Measurements from ENCODE around the gene PARN. TPM values are rescaled to one million over a fixed set of nuclear protein-coding genes. Genes with fewer than 3 reads are reported as not detected.

Gene PARN
- polyA plus RNA-seq, 1 donor from 2014 or later = 22.3 TPM

- Histone ChIP-seq H3K9ac (ENCODE audit: low read length) (no peak overlapping the region), H3K4me3 (ENCODE audit: low read length) (no peak overlapping the region), H3K27ac (ENCODE audit: low read length) (no peak overlapping the region), H3K9me3 (ENCODE audit: low read length) (no peaks in the 10 kb centered on the region), H4K20me1 (ENCODE audit: insufficient read depth) (no peaks in the 10 kb centered on the region), H3K9me2 (ENCODE audit: insufficient read depth, low read length) (no peaks in the 10 kb centered on the region), H2AFZ (ENCODE audit: low read depth, low read length) (no peak overlapping the region), H3K79me2 (replicated peaks; ENCODE audit: insufficient read depth, low read length) (no peaks in the 10 kb centered on the region), H3K4me2 (ENCODE audit: low read length) (no peak overlapping the region), H3K27me3 (ENCODE audit: insufficient read depth, low read depth, low read length) (no peaks in the 10 kb centered on the region), H3F3A (ENCODE audit: insufficient read depth, low read length, poor library complexity, severe bottlenecking) (no peaks in the 10 kb centered on the region), H3K36me3 (ENCODE audit: insufficient read depth, low read length) (no peaks in the 10 kb centered on the region)
- TF ChIP-seq REST (IDR thresholded peaks at IDR 0.05; ENCODE audit: borderline replicate concordance) = no peak
- no peak for TF ChIP-seq EZH2 (IDR thresholded peaks at IDR 0.05; ENCODE audit: borderline replicate concordance, insufficient read depth, low read length, poor library complexity, severe bottlenecking)
- TF ChIP-seq MXI1 (conservative IDR thresholded peaks at IDR 0.05; ENCODE audit: poor library complexity, severe bottlenecking) = no peak
- no peak for TF ChIP-seq CTCF (IDR thresholded peaks at IDR 0.05; ENCODE audit: poor library complexity, severe bottlenecking)
- no peak for TF ChIP-seq EP300 (conservative IDR thresholded peaks at IDR 0.05; ENCODE audit: poor library complexity, severe bottlenecking)
- no peak for TF ChIP-seq SMC3 (conservative IDR thresholded peaks at IDR 0.05; ENCODE audit: poor library complexity)
- TF ChIP-seq POLR2AphosphoS5 (IDR thresholded peaks at IDR 0.05) = no peak
- no peak for TF ChIP-seq RAD21 (conservative IDR thresholded peaks at IDR 0.05)
- no peak for TF ChIP-seq TAF1 (IDR thresholded peaks at IDR 0.05; ENCODE audit: low read depth)
Observed at GRCh38 chr16:14389359-14389758, 240.7 kb downstream of the PARN start.

- Histone ChIP-seq H3K9me2 (ENCODE audit: insufficient read depth, low read length) (no peaks in the 10 kb centered on the region), H3K9me3 (ENCODE audit: low read length) (no peaks in the 10 kb centered on the region), H3K9ac (ENCODE audit: low read length) (no peak overlapping the region), H3F3A (ENCODE audit: insufficient read depth, low read length, poor library complexity, severe bottlenecking) (no peaks in the 10 kb centered on the region), H3K27me3 (ENCODE audit: insufficient read depth, low read depth, low read length) (no peaks in the 10 kb centered on the region), H2AFZ (ENCODE audit: low read depth, low read length) (no peak overlapping the region), H3K36me3 (ENCODE audit: insufficient read depth, low read length) (no peaks in the 10 kb centered on the region), H3K79me2 (replicated peaks; ENCODE audit: insufficient read depth, low read length) (no peaks in the 10 kb centered on the region), H3K4me3 (ENCODE audit: low read length) (no peak overlapping the region), H4K20me1 (ENCODE audit: insufficient read depth) (no peaks in the 10 kb centered on the region), H3K27ac (ENCODE audit: low read length) (no peak overlapping the region), H3K4me2 (ENCODE audit: low read length) (no peak overlapping the region)
- TF ChIP-seq MXI1 (conservative IDR thresholded peaks at IDR 0.05; ENCODE audit: poor library complexity, severe bottlenecking) (no peak), EZH2 (IDR thresholded peaks at IDR 0.05; ENCODE audit: borderline replicate concordance, insufficient read depth, low read length, poor library complexity, severe bottlenecking) (no peak), POLR2AphosphoS5 (IDR thresholded peaks at IDR 0.05) (no peak), RAD21 (conservative IDR thresholded peaks at IDR 0.05) (no peak), EP300 (conservative IDR thresholded peaks at IDR 0.05; ENCODE audit: poor library complexity, severe bottlenecking) (no peak), CTCF (IDR thresholded peaks at IDR 0.05; ENCODE audit: poor library complexity, severe bottlenecking) (no peak), TAF1 (IDR thresholded peaks at IDR 0.05; ENCODE audit: low read depth) (no peak), REST (IDR thresholded peaks at IDR 0.05; ENCODE audit: borderline replicate concordance) (no peak)
Observed at GRCh38 chr16:14388243-14388642, 241.8 kb downstream of the PARN start.

All from neural cell (in vitro differentiated cells).